Measurements from ENCODE around the gene GSN.

Gene GSN

DNA sequence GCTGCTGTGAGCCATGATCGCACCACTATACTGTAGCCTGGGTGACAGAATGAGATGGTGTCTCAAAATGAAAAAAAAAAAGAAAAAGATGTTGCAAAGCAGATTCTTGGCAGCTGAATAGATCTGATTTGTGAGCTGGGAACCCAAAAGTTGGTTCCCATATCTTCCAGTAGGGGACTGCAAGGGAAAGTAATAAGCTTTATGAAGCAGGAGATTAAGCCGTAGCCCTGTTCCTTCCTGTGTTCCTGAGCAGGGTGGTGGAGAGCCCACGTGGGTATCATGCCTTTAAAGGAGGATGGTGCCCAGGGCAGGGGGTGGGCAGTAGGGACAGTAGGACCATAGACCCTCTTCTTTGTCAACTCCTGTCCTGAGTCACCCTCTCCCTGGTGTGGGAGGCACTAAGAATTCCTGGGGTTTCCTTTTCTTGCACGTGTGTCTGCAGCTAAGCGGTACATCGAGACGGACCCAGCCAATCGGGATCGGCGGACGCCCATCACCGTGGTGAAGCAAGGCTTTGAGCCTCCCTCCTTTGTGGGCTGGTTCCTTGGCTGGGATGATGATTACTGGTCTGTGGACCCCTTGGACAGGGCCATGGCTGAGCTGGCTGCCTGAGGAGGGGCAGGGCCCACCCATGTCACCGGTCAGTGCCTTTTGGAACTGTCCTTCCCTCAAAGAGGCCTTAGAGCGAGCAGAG, 64.2 kb downstream of the GSN start:
- DNase-seq (ENCODE audit: insufficient read length, low spot score): no peak
- no peak for FAIRE-seq
- TF ChIP-seq, protein P1, sequence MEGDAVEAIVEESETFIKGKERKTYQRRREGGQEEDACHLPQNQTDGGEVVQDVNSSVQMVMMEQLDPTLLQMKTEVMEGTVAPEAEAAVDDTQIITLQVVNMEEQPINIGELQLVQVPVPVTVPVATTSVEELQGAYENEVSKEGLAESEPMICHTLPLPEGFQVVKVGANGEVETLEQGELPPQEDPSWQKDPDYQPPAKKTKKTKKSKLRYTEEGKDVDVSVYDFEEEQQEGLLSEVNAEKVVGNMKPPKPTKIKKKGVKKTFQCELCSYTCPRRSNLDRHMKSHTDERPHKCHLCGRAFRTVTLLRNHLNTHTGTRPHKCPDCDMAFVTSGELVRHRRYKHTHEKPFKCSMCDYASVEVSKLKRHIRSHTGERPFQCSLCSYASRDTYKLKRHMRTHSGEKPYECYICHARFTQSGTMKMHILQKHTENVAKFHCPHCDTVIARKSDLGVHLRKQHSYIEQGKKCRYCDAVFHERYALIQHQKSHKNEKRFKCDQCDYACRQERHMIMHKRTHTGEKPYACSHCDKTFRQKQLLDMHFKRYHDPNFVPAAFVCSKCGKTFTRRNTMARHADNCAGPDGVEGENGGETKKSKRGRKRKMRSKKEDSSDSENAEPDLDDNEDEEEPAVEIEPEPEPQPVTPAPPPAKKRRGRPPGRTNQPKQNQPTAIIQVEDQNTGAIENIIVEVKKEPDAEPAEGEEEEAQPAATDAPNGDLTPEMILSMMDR (IDR thresholded peaks at IDR 0.05; ENCODE audit: insufficient read depth, missing control alignments): peak; percentile 26

DNA sequence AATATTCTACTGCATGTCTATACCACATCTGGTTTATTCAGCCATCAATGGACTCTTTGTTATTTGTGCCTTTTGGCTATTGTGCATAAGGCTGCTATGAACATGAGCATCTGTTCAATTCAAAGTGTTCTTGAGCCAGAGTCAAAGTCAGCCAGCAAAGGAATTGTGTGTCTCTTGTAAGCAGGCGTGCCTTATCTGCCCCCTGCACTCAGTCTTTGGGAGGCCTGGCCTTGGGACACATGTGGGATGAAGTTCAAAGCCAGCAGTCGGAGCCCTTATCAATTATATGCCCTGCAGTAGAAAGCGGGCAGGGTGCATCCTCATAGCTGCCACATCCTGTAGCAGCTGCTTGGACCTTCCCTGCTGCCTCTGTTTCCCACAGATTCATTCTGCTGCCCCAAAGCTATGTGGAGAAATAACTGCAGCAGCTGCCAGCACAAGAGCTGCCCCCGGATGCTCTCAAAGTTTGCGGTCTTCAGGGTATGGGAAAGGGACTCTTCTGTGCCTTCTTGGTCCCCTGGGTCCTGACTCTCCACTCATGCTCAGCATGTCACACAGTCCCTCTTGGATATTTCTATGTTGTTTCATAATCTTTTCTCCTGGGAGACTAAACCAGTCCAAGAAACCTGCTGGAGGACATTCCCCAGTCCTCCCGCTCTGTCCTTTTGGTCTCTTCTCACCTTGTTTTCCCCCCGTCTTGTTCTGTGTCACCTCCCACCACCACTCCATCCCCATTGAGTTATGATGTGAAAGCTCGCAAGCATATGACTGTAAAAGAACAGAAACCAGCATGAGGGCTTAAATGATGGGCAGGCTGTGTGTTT, 66.2 kb downstream of the GSN start:
- DNase-seq (ENCODE audit: insufficient read length, low spot score): no peak
- no peak for FAIRE-seq
- TF ChIP-seq, protein P1 (IDR thresholded peaks at IDR 0.05; ENCODE audit: insufficient read depth, missing control alignments): no peak

DNA sequence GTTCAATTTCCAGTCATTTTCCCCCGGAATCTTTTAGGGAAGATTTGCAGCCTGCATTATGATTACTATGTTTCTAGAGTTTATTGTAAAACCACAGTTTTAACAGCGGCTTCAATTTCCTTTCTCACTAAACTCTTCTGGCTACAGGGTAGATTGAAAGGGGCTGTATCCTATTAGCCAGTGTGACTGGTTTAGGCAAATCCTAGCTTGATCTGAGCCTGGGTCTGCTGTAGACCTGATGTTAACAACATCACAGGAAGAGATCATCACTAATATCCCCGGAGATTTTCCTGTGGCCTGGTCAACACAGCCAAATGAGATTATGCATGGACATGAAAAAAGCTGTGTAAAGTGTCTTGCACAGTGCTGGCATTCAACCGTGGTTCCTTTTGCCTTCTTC, 68.7 kb downstream of the GSN start:
- DNase-seq (ENCODE audit: insufficient read length, low spot score): no peak
- no peak for FAIRE-seq
- TF ChIP-seq, protein P1 (IDR thresholded peaks at IDR 0.05; ENCODE audit: insufficient read depth, missing control alignments): no peak

DNA sequence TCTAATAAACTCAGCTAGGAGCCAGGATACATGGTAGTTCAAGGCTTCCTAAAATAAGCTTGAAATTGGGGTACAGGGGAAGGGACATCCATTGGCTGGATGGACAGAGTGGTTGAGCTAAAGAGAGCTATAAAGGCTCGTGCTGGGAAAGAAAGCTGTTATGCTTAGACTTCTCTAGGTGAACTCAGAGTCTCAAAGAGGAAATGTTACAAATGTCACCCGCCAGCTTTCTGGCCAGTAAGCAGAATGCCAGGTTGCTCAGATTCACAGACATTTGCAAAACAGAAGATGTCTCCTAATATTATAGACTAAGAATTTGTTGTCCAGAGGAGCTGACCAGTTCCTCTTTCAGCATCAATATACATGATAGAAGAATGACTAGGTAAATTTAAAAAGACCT, 71.5 kb downstream of the GSN start:
- DNase-seq (ENCODE audit: insufficient read length, low spot score): no peak
- no peak for FAIRE-seq

DNA sequence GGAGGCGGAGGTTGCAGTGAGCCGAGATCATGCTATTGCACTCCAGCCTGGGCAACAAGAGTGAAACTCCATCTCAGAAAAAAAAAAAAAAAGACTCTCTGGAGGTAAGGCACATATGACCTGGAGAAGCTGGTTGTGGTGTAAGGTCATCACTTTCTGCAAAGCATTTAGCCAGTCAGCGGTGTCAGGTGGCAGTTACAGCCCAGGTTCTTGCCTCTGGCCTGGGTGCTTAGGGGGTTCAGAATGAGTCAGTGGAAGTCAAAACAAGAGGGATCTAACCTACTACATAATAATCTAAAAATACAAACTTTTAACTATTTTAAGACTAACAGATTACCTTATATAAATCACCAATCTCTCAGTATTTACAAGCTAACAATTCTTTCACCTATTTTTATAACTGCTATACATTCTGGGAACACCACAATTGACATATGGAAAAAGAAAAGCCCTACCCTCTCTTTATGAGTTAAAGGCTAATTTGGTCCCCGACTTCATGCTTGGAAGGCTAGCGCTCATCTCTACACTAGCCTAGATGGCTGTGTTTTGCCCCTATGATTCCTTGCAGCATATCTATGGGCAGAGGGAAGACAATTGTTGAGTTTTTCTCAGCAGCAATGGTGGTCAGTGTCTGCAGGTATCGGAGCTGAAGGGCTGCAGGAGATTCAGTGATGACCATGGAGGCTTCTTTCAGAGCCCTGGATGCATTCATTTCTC, 72.9 kb downstream of the GSN start:
- FAIRE-seq (no peak), DNase-seq (ENCODE audit: insufficient read length, low spot score) (no peak)
- TF ChIP-seq, protein P1 (IDR thresholded peaks at IDR 0.05; ENCODE audit: insufficient read depth, missing control alignments): no peak

More for the DNA sequence above, 71.5 kb downstream of the GSN start:
- TF ChIP-seq, protein P1 (IDR thresholded peaks at IDR 0.05; ENCODE audit: insufficient read depth, missing control alignments): no peak

DNA sequence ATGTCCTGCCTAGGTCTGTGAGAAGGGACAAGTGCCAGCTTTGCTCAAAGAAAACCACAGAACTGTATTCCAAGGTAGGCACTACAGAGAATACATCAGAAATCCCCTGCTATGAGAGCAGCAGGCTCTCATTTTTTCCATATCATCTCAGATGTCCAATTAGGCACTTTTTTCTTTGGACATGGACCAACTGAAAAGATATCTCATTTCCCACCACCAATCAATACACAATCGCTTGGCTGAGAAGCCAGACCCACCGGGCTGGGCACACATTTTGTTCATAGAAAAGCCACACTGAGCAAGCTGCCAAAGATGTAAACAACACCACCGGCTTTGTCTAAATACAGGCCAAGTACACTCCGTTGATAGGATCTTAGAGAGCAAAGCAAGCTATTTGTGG, 76.2 kb downstream of the GSN start:
- TF ChIP-seq, protein P1 (IDR thresholded peaks at IDR 0.05; ENCODE audit: insufficient read depth, missing control alignments): no peak
- no peak for FAIRE-seq
- DNase-seq (ENCODE audit: insufficient read length, low spot score): no peak

Measured in D721Med (cell line).